HCT116 (cell line): ENCODE data around the gene PCMTD2.

Source experiments
- EZH2 ChIP-seq: fragments of 200-600 bp; sonication (generic); IDR thresholded peaks from 2 replicates; pipeline ENCODE4 v1.6.1; 2017; ENCODE audit warnings: antibody characterized with exemption, mixed run types
- EZH2phosphoT487 ChIP-seq: fragments of 200-600 bp; IDR thresholded peaks from 2 replicates; pipeline ENCODE4 v1.6.1; 2018; ENCODE audit warnings: antibody characterized with exemption, borderline replicate concordance
- POLR2A ChIP-seq: IDR thresholded peaks from 2 replicates; pipeline ENCODE4 v1.7.0; 2011; ENCODE audit warnings: borderline replicate concordance; ENCODE audit not compliant: insufficient read depth, insufficient read length; ENCODE audit errors: extremely low read depth
- TF ChIP-seq, protein P1 (sequence below), 3 experiments: fragments of 200-600 bp in 1 of 3; sonication (generic) in 1 of 3; IDR thresholded peaks in 2 of 3; conservative IDR thresholded peaks in 1 of 3; 2 replicates each; pipeline ENCODE4 v1.5.1; 2012 to 2017; ENCODE audit warnings: low read depth in 2 of 3, low read length in 2 of 3, antibody characterized with exemption in 1 of 3, borderline replicate concordance in 1 of 3, control low read depth in 1 of 3, mild to moderate bottlenecking in 1 of 3, mixed read lengths in 1 of 3, mixed run types in 1 of 3, moderate library complexity in 1 of 3; ENCODE audit not compliant: insufficient read depth in 1 of 3

DNA sequence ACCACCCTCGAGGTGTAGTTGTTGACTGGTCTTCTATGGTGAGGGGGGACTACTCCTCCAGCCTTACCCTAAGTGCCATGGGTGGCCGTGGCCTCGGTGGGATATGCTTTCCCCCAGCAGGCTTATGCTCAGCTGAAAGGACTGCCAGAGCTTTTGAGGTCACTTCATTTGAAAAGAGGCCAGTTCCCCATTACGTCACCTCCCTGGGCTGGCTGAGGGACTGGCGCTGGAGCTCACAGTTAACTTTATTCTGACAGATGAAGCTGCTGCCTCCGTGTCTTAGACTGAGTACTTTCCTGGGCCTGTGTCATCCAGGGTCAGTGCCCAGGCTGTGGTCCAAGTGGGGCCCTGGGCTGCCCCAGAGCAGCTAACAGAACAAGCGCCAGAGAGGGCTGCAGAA is 42.8 kb upstream of the PCMTD2 start:
- TF ChIP-seq, protein P1, sequence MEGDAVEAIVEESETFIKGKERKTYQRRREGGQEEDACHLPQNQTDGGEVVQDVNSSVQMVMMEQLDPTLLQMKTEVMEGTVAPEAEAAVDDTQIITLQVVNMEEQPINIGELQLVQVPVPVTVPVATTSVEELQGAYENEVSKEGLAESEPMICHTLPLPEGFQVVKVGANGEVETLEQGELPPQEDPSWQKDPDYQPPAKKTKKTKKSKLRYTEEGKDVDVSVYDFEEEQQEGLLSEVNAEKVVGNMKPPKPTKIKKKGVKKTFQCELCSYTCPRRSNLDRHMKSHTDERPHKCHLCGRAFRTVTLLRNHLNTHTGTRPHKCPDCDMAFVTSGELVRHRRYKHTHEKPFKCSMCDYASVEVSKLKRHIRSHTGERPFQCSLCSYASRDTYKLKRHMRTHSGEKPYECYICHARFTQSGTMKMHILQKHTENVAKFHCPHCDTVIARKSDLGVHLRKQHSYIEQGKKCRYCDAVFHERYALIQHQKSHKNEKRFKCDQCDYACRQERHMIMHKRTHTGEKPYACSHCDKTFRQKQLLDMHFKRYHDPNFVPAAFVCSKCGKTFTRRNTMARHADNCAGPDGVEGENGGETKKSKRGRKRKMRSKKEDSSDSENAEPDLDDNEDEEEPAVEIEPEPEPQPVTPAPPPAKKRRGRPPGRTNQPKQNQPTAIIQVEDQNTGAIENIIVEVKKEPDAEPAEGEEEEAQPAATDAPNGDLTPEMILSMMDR (IDR thresholded peaks at IDR 0.05 in 2 of 3, conservative IDR thresholded peaks at IDR 0.05 in 1 of 3; ENCODE audit: borderline replicate concordance in 1 of 3, insufficient read depth in 1 of 3, low read depth in 2 of 3, low read length in 2 of 3), result no peak
- TF ChIP-seq EZH2phosphoT487 (no peak), EZH2 (no peak), POLR2A (no peak)
